GM23338 (cell line): ENCODE results near the gene TP53I3. TPM values are rescaled to one million over a fixed set of nuclear protein-coding genes. Genes with fewer than 3 reads are reported as not detected.

Experiments
- ATAC-seq: fragments of 200-7000 bp; cut with Tn5 transposase; 3 replicates; pipeline ENCODE4 v1.9.1; 2020
- DNase-seq: peaks from one replicate; pipeline ENCODE4 v3.0.0-alpha.2; 2015; ENCODE audit warnings: low spot score
- H2AFZ ChIP-seq: fragments of 200-600 bp; sonication (generic); 2 replicates; pipeline ENCODE4 v1.8.0; 2016; ENCODE audit warnings: antibody characterized with exemption, mild to moderate bottlenecking, moderate library complexity
- H3F3A ChIP-seq: fragments of 200-600 bp; sonication (generic); replicated peaks from 2 replicates; pipeline ENCODE4 v1.8.0; 2017; ENCODE audit warnings: antibody characterized with exemption, mixed run types, low read depth
- H3K27ac ChIP-seq: fragments of 200-600 bp; sonication (generic); 2 replicates; pipeline ENCODE4 v1.6.1; 2016; ENCODE audit warnings: low read depth
- H3K27me3 ChIP-seq: fragments of 200-600 bp; sonication (generic); 2 replicates; pipeline ENCODE4 v1.8.0; 2016; ENCODE audit warnings: mild to moderate bottlenecking, mixed run types, moderate library complexity; ENCODE audit not compliant: insufficient read depth
- H3K36me3 ChIP-seq: fragments of 200-600 bp; sonication (generic); 2 replicates; pipeline ENCODE4 v1.8.0; 2016; ENCODE audit warnings: mild to moderate bottlenecking; ENCODE audit not compliant: insufficient read depth
- H3K4me1 ChIP-seq: fragments of 200-600 bp; sonication (generic); 2 replicates; pipeline ENCODE4 v1.8.0; 2016; ENCODE audit warnings: mild to moderate bottlenecking, moderate library complexity; ENCODE audit not compliant: insufficient read depth
- H3K4me2 ChIP-seq: fragments of 200-600 bp; sonication (generic); 2 replicates; pipeline ENCODE4 v1.7.1; 2017; ENCODE audit warnings: mixed run types
- H3K4me3 ChIP-seq: fragments of 200-600 bp; sonication (generic); 2 replicates; pipeline ENCODE4 v1.6.1; 2016; ENCODE audit warnings: mixed run types
- H3K79me2 ChIP-seq: fragments of 200-600 bp; sonication (generic); replicated peaks from 2 replicates; pipeline ENCODE4 v1.8.0; 2017; ENCODE audit warnings: mild to moderate bottlenecking; ENCODE audit not compliant: insufficient read depth
- H3K9me2 ChIP-seq: fragments of 200-600 bp; sonication (generic); 2 replicates; pipeline ENCODE4 v1.8.0; 2017; ENCODE audit not compliant: insufficient read depth
- H4K20me1 ChIP-seq: fragments of 200-600 bp; sonication (generic); replicated peaks from 2 replicates; pipeline ENCODE4 v1.8.0; 2017; ENCODE audit warnings: mild to moderate bottlenecking; ENCODE audit not compliant: insufficient read depth
- H3K27ac Mint-ChIP-seq: 2 replicates; pipeline ENCODE4 v1.8.0; 2020; ENCODE audit warnings: inconsistent platforms, mild to moderate bottlenecking, moderate library complexity, mixed read lengths
- H3K27me3 Mint-ChIP-seq: 3 replicates; pipeline ENCODE4 v1.8.0; 2022; ENCODE audit warnings: low read depth, mild to moderate bottlenecking, moderate library complexity, mixed read lengths, inconsistent platforms; ENCODE audit not compliant: insufficient read depth, poor library complexity
- H3K36me3 Mint-ChIP-seq: 3 replicates; pipeline ENCODE4 v1.8.0; 2021; ENCODE audit warnings: low read depth, mild to moderate bottlenecking, inconsistent platforms, moderate library complexity, mixed read lengths
- H3K4me1 Mint-ChIP-seq: 3 replicates; pipeline ENCODE4 v1.8.0; 2020; ENCODE audit warnings: mild to moderate bottlenecking, inconsistent platforms, mixed read lengths
- H3K4me3 Mint-ChIP-seq: 3 replicates; pipeline ENCODE4 v1.8.0; 2021; ENCODE audit warnings: moderate library complexity, mild to moderate bottlenecking, inconsistent platforms, mixed read lengths
- H3K9me3 Mint-ChIP-seq: 3 replicates; pipeline ENCODE4 v1.8.0; 2020; ENCODE audit warnings: moderate library complexity, mild to moderate bottlenecking, inconsistent platforms, mixed read lengths
- CREB1 ChIP-seq: fragments of 250-450 bp; sonication (Bioruptor Pico); IDR thresholded peaks from 2 replicates; pipeline ENCODE4 v1.5.0; 2020; ENCODE audit warnings: low read depth, mild to moderate bottlenecking, moderate library complexity
- EZH2 ChIP-seq: fragments of 200-600 bp; sonication (generic); IDR thresholded peaks from one replicate; pipeline ENCODE4 v1.8.0; 2017; ENCODE audit warnings: antibody characterized with exemption, mild to moderate bottlenecking, low read depth; ENCODE audit not compliant: unreplicated experiment
- EZH2phosphoT487 ChIP-seq: fragments of 200-600 bp; sonication (generic); IDR thresholded peaks from one replicate; pipeline ENCODE4 v1.8.1; 2018; ENCODE audit warnings: antibody characterized with exemption; ENCODE audit not compliant: unreplicated experiment
- JUNB ChIP-seq: IDR thresholded peaks from one replicate; pipeline ENCODE4 v1.6.1; 2016; ENCODE audit warnings: antibody characterized with exemption; ENCODE audit not compliant: unreplicated experiment
- NANOG ChIP-seq: IDR thresholded peaks from 2 replicates; pipeline ENCODE4 v1.6.1; 2016; ENCODE audit warnings: antibody characterized with exemption, borderline replicate concordance
- POLR2AphosphoS5 ChIP-seq: IDR thresholded peaks from 2 replicates; pipeline ENCODE4 v1.6.1; 2016; ENCODE audit warnings: antibody characterized with exemption, low read depth
- ZNF114 ChIP-seq: fragments of 250-450 bp; sonication (Bioruptor Pico); IDR thresholded peaks from 2 replicates; pipeline ENCODE4 v1.5.0; 2020; ENCODE audit warnings: mild to moderate bottlenecking, moderate library complexity
- ZNF331 ChIP-seq: fragments of 250-450 bp; sonication (Bioruptor Pico); IDR thresholded peaks from 2 replicates; pipeline ENCODE4 v1.5.0; 2020; ENCODE audit warnings: low read depth, mild to moderate bottlenecking, moderate library complexity
- polyA plus RNA-seq: library from polyadenylated mRNA; unstranded; fragments of >200 nt; fragmentation: Nextera tagmentation; extraction: Ambion mirVana; gene quantifications from 2 replicates; pipeline ENCODE4 v1.2.1, GENCODE V29; 2016
- total RNA-seq: library from RNA; depleted of rRNA; stranded (reverse); fragments of >200 nt; shearing (Covaris generic); gene quantifications from 2 replicates; pipeline ENCODE4 v1.2.3, GENCODE V29; 2014
- TF ChIP-seq, protein P1 (sequence below): IDR thresholded peaks from 2 replicates; pipeline ENCODE4 v1.6.1; 2016; ENCODE audit warnings: antibody characterized with exemption
- TF ChIP-seq, protein P2 (sequence below), 2 experiments: fragments of 200-600 bp in 1 of 2; sonication (generic) in 1 of 2; conservative IDR thresholded peaks; 2 replicates each; pipeline versions ENCODE4 v1.5.1 to v1.6.1; 2016 to 2017; ENCODE audit warnings: antibody characterized with exemption in 2 of 2, low read depth in 2 of 2, mild to moderate bottlenecking in 2 of 2, moderate library complexity in 1 of 2
- TF ChIP-seq, protein P3 (sequence below): IDR thresholded peaks from one replicate; pipeline ENCODE4 v1.6.1; 2018; ENCODE audit warnings: antibody characterized with exemption; ENCODE audit not compliant: unreplicated experiment

TP53I3 gene
- total and polyA plus RNA-seq, 2 experiments from 2014 or later, result 27.8 to 36.5 TPM

DNA sequence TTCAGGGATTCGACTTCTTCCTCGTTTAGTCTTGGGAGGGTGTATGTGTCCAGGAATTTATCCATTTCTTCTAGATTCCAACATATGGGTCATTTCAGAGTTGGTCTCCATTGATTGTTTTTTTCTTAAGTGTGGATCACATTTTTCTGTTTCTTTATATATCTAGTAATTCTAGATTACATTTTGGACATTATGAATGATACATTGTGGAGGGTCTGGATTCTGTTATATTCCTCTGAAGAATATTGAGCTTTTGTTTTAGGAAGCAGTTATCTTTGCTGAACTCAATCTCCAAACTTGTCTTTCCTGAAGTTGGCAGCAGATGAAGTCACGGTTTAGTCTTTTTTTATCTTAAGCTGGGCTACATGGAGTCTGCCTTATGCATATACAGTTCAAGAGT, 47.9 kb upstream of the TP53I3 start:
- no peaks in the 10 kb centered on the region for H3F3A ChIP-seq
- no peaks in the 10 kb centered on the region; the same call in 1 of the 2 replicates for H3K36me3 ChIP-seq
- Mint-ChIP-seq H3K4me3 (no peak overlapping the region), H3K27me3 (no peaks in the 10 kb centered on the region), H3K36me3 (peaks cover 4% of the 10 kb centered on the region; the same call in 2 of the 3 replicates), H3K9me3 (peaks cover 16% of the 10 kb centered on the region; the same call in 2 of the 3 replicates), H3K4me1 (no peaks in the 10 kb centered on the region), H3K27ac (no peak overlapping the region)
- no peak overlapping the region for H3K4me3 ChIP-seq
- no peak overlapping the region for H3K27ac ChIP-seq
- TF ChIP-seq CREB1 (CRISPR knock-in tag) (no peak), NANOG (no peak), EZH2phosphoT487 (no peak), POLR2AphosphoS5 (no peak), ZNF114 (CRISPR knock-in tag) (no peak), EZH2 (no peak), ZNF331 (CRISPR knock-in tag) (no peak), JUNB (no peak)
- TF ChIP-seq, protein P1, sequence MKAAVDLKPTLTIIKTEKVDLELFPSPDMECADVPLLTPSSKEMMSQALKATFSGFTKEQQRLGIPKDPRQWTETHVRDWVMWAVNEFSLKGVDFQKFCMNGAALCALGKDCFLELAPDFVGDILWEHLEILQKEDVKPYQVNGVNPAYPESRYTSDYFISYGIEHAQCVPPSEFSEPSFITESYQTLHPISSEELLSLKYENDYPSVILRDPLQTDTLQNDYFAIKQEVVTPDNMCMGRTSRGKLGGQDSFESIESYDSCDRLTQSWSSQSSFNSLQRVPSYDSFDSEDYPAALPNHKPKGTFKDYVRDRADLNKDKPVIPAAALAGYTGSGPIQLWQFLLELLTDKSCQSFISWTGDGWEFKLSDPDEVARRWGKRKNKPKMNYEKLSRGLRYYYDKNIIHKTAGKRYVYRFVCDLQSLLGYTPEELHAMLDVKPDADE, result no peak
- TF ChIP-seq, protein P2, sequence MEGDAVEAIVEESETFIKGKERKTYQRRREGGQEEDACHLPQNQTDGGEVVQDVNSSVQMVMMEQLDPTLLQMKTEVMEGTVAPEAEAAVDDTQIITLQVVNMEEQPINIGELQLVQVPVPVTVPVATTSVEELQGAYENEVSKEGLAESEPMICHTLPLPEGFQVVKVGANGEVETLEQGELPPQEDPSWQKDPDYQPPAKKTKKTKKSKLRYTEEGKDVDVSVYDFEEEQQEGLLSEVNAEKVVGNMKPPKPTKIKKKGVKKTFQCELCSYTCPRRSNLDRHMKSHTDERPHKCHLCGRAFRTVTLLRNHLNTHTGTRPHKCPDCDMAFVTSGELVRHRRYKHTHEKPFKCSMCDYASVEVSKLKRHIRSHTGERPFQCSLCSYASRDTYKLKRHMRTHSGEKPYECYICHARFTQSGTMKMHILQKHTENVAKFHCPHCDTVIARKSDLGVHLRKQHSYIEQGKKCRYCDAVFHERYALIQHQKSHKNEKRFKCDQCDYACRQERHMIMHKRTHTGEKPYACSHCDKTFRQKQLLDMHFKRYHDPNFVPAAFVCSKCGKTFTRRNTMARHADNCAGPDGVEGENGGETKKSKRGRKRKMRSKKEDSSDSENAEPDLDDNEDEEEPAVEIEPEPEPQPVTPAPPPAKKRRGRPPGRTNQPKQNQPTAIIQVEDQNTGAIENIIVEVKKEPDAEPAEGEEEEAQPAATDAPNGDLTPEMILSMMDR (conservative IDR thresholded peaks at IDR 0.05; ENCODE audit: low read depth in 2 of 2), result no peak
- TF ChIP-seq, protein P3, sequence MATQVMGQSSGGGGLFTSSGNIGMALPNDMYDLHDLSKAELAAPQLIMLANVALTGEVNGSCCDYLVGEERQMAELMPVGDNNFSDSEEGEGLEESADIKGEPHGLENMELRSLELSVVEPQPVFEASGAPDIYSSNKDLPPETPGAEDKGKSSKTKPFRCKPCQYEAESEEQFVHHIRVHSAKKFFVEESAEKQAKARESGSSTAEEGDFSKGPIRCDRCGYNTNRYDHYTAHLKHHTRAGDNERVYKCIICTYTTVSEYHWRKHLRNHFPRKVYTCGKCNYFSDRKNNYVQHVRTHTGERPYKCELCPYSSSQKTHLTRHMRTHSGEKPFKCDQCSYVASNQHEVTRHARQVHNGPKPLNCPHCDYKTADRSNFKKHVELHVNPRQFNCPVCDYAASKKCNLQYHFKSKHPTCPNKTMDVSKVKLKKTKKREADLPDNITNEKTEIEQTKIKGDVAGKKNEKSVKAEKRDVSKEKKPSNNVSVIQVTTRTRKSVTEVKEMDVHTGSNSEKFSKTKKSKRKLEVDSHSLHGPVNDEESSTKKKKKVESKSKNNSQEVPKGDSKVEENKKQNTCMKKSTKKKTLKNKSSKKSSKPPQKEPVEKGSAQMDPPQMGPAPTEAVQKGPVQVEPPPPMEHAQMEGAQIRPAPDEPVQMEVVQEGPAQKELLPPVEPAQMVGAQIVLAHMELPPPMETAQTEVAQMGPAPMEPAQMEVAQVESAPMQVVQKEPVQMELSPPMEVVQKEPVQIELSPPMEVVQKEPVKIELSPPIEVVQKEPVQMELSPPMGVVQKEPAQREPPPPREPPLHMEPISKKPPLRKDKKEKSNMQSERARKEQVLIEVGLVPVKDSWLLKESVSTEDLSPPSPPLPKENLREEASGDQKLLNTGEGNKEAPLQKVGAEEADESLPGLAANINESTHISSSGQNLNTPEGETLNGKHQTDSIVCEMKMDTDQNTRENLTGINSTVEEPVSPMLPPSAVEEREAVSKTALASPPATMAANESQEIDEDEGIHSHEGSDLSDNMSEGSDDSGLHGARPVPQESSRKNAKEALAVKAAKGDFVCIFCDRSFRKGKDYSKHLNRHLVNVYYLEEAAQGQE, result no peak
- no peaks in the 10 kb centered on the region for H3K79me2 ChIP-seq
- no peaks in the 10 kb centered on the region for H3K4me1 ChIP-seq
- no peaks in the 10 kb centered on the region for H4K20me1 ChIP-seq
- no peak overlapping the region for H3K4me2 ChIP-seq
- no peaks in the 10 kb centered on the region for H3K9me2 ChIP-seq
- no peak for ATAC-seq
- no peak overlapping the region for H2AFZ ChIP-seq
- no peak for DNase-seq
- no peaks in the 10 kb centered on the region for H3K27me3 ChIP-seq
